K562 (cell line): Measurements from ENCODE around the gene OR8G5. TPM values are rescaled to one million over a fixed set of nuclear protein-coding genes. Genes with fewer than 3 reads are reported as not detected.

Source experiments
- FOXA1 ChIP-seq: fragments of 450-650 bp; IDR thresholded peaks from 2 replicates; pipeline ENCODE4 v1.6.1; 2016; ENCODE audit warnings: mild to moderate bottlenecking, borderline replicate concordance
- SIX5 ChIP-seq, 2 experiments: IDR thresholded peaks; 2 replicates each; pipeline ENCODE4 v1.6.1; 2011; ENCODE audit warnings: low read length in 2 of 2, borderline replicate concordance in 1 of 2, low read depth in 1 of 2, mild to moderate bottlenecking in 1 of 2, moderate library complexity in 1 of 2; ENCODE audit not compliant: insufficient read depth in 1 of 2
- SREBF1 ChIP-seq: fragments of 150-350 bp; IDR thresholded peaks from 2 replicates; pipeline ENCODE4 v1.6.1; 2014; ENCODE audit warnings: antibody characterized with exemption, low read depth, low read length, borderline replicate concordance
- STAT5A ChIP-seq: IDR thresholded peaks from 2 replicates; pipeline ENCODE4 v1.6.1; 2012; ENCODE audit warnings: low read length, inconsistent platforms, borderline replicate concordance
- TRIM24 ChIP-seq, 2 experiments: fragments of 450-650 bp; IDR thresholded peaks; 2 replicates each; pipeline ENCODE4 v1.6.1; 2016
- TRIM28 ChIP-seq: fragments of 450-650 bp; IDR thresholded peaks from 2 replicates; pipeline ENCODE4 v1.6.1; 2017
- ZBTB40 ChIP-seq, 2 experiments: fragments of 450-650 bp in 1 of 2; sonication (generic) in 1 of 2; formaldehyde crosslinking in 1 of 2; IDR thresholded peaks; 2 replicates each; pipeline versions ENCODE4 v1.7.1 to v1.9.0; 2016 to 2022; ENCODE audit warnings: inconsistent platforms in 1 of 2, mild to moderate bottlenecking in 1 of 2, missing genetic modification reagents in 1 of 2
- ZC3H11A ChIP-seq: IDR thresholded peaks from 2 replicates; pipeline ENCODE4 v1.6.1; 2012; ENCODE audit warnings: low read depth, low read length, improper control_type of control experiment
- ZFX ChIP-seq: sonication (generic); formaldehyde crosslinking; IDR thresholded peaks from 2 replicates; pipeline ENCODE4 v1.8.0; 2022; ENCODE audit warnings: mild to moderate bottlenecking, missing genetic modification reagents, moderate library complexity
- ZNF24 ChIP-seq: fragments of 450-650 bp; IDR thresholded peaks from 2 replicates; pipeline ENCODE4 v1.6.1; 2016
- polyA plus RNA-seq, 8 experiments: library from polyadenylated mRNA; depleted of rRNA in 4 of 8; stranded (reverse) in 5 of 8; unstranded in 3 of 8; fragments of >200 nt; fragmentation: Nextera tagmentation in 2 of 8; fragmentation: Illumina TruSeq in 1 of 8; extraction: Ambion mirVana in 2 of 8; extraction: Trizol in 1 of 8; gene quantifications; 2 replicates each; pipeline versions ENCODE4 v1.2.1 to v1.2.3, GENCODE V29; 2011 to 2014; ENCODE audit warnings: inconsistent platforms in 1 of 8, missing spikeins in 1 of 8
- total RNA-seq, 7 experiments: library from RNA; depleted of rRNA in 6 of 7; stranded (reverse); fragments of >200 nt in 6 of 7; fragmentation: Illumina TruSeq in 2 of 7; extraction: Trizol in 2 of 7; gene quantifications; 2 replicates each; pipeline versions ENCODE4 v1.2.1 to v1.2.3, GENCODE V29; 2011 to 2021; ENCODE audit warnings: low replicate concordance in 1 of 7

The OR8G5 gene
- total and polyA plus RNA-seq, 9 of the 15 experiments (the other 6 are each of a cell fraction or from before 2014, with no cell fraction given), result 0.18 to 3.8 (median 1.7) TPM

- TF ChIP-seq ZBTB40 (IDR thresholded peaks at IDR 0.05), result no peak; the same call in 1 of the 2 replicates
- TF ChIP-seq ZBTB40 (CRISPR knock-in tag; IDR thresholded peaks at IDR 0.05), result no peak
- no peak for TF ChIP-seq ZC3H11A
- peak; percentile 86 for TF ChIP-seq STAT5A
- TF ChIP-seq SIX5 (IDR thresholded peaks at IDR 0.05; ENCODE audit: borderline replicate concordance in 1 of 2, insufficient read depth in 1 of 2, low read depth in 1 of 2, low read length in 2 of 2), result no peak
- TF ChIP-seq TRIM24 (IDR thresholded peaks at IDR 0.05), result peak; percentile 92 to 96
- TF ChIP-seq ZFX (CRISPR knock-in tag), result no peak
- TF ChIP-seq FOXA1, result no peak
- TF ChIP-seq SREBF1, result no peak
- TF ChIP-seq TRIM28, result no peak
- peak; percentile 49; the same call in 1 of the 2 replicates for TF ChIP-seq ZNF24
Observed at GRCh38 chr11:124207102-124207792, 48.9 kb upstream of the OR8G5 start (continued).
